ENCODE results near the gene SMIM7. TPM values are rescaled to one million over a fixed set of nuclear protein-coding genes. Genes with fewer than 3 reads are reported as not detected.

Gene SMIM7
- total and polyA plus RNA-seq, 7 donors = 65.2 to 110 (median 88.5) TPM

DNA sequence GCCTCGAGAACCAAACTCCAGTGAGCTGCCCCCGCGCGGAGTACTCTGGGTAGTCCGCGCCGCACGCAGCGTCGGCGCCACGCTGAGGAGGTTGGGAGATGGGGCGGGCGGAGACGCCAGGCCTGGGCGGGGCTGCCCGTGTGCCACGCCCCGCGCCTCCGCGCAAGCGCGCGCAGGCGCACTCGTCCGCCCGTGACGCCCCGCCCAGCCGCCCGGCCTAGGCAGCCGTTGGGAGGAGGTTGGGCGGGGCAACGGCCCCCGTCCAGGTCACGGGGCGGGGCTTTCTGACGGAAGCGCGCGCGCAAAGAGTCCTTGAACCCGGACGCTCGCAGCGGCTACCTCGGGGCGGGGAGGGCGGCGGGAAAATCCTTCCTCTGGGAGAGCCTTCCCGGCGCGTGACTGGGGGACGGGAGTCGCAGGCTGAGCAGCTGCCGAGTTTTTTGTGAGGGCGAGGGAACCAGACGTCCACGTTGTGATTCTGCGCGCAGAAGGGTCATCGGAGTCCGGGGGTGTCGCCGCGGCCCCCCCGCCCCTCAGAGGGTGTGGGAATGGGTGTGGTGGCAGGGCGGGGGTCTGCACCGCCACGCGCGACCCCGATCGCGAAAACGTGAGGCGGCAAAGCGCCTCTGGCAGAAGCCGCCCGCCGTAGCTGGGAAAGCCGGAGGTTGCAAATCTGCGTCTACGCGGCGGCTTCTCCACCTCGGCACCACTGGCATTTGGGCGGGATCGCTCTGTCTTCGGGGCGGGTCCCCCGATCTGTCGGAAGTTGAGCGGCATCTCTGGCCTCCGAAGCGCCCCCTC is 31.6 kb downstream of the SMIM7 start, which contains the start of gene MED26:
TSS of gene MED26 (minus strand) at position 22 of the 801 bp plus-strand sequence. CDS start 261 bp downstream, outside the sequence.
- 1% methylated on average over 98 of the region's 98 CpGs for WGBS, 2 donors

DNA sequence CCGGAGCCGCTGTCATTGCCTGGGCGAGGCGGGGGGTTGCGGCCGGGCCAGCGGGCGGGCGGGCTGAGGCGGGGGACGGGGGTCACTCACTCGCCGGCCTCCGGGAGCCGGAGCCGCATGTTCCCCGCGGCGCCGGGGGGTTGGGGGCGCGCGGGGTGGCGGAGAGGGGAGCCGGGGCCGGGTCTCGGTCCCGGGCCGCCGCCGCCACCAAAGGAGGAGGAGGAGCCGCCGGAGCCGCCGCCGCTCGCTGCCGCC is 32.1 kb downstream of the SMIM7 start:
- intact Hi-C loops (cut with DNase I) = loop anchor here (1.0 to 2.0 kb wide), 3 partner anchors 56 to 132 kb away; partner anchors contain the start of genes C19orf44, CALR3, CHERP and SLC35E1
- no peaks in the 10 kb centered on the region for H3K27me3 ChIP-seq
- peaks cover 0 to 42% (median 33%) of the 10 kb centered on the region in 4 donors for H3K4me1 ChIP-seq
- no peak for DNase-seq
- WGBS, 2 donors = 1% methylated on average over 38 of the region's 38 CpGs
- TF ChIP-seq POLR2AphosphoS5 (IDR thresholded peaks at IDR 0.05) (no peak), EP300 (IDR thresholded peaks at IDR 0.05) (no peak), POLR2A (IDR thresholded peaks at IDR 0.05) (no peak)
- TF ChIP-seq, protein P1, sequence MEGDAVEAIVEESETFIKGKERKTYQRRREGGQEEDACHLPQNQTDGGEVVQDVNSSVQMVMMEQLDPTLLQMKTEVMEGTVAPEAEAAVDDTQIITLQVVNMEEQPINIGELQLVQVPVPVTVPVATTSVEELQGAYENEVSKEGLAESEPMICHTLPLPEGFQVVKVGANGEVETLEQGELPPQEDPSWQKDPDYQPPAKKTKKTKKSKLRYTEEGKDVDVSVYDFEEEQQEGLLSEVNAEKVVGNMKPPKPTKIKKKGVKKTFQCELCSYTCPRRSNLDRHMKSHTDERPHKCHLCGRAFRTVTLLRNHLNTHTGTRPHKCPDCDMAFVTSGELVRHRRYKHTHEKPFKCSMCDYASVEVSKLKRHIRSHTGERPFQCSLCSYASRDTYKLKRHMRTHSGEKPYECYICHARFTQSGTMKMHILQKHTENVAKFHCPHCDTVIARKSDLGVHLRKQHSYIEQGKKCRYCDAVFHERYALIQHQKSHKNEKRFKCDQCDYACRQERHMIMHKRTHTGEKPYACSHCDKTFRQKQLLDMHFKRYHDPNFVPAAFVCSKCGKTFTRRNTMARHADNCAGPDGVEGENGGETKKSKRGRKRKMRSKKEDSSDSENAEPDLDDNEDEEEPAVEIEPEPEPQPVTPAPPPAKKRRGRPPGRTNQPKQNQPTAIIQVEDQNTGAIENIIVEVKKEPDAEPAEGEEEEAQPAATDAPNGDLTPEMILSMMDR (IDR thresholded peaks at IDR 0.05) = no peak
- peak overlapping the region; percentile 92 to 99 (median 96) for H3K27ac ChIP-seq
- H3K36me3 ChIP-seq = peaks cover 0 to 38% (median 4%) of the 10 kb centered on the region in 4 donors
- peak overlapping the region; percentile 66 to 99 (median 95) for H3K4me3 ChIP-seq
- H3K9me3 ChIP-seq = no peaks in the 10 kb centered on the region

More for the DNA sequence above, 31.6 kb downstream of the SMIM7 start, which contains the start of gene MED26:
- peak; percentile 76 to 96 (median 94) for TF ChIP-seq POLR2AphosphoS5 (IDR thresholded peaks at IDR 0.05)
- TF ChIP-seq, protein P1 (IDR thresholded peaks at IDR 0.05) = no peak
- peak; percentile 36 to 74 for TF ChIP-seq POLR2A (IDR thresholded peaks at IDR 0.05)
- TF ChIP-seq EP300 (IDR thresholded peaks at IDR 0.05) = peak in 1 of 4 donors; percentile 36
- Histone ChIP-seq H3K27ac (peak within 1 kb of the TSS; percentile 92 to 99 (median 96)), H3K36me3 (peaks cover 0 to 43% (median 5%) of the 10 kb centered on the region in 4 donors), H3K4me1 (peaks cover 0 to 42% (median 33%) of the 10 kb centered on the region in 4 donors), H3K4me3 (peak within 1 kb of the TSS; percentile 66 to 99 (median 95)), H3K27me3 (no peaks in the 10 kb centered on the region), H3K9me3 (no peaks in the 10 kb centered on the region)
- intact Hi-C loops (cut with DNase I) = loop anchor here (1.0 to 2.0 kb wide), 3 partner anchors 56 to 132 kb away; partner anchors contain the start of genes C19orf44, CALR3, CHERP and SLC35E1
- DNase-seq = peak; percentile 97

DNA sequence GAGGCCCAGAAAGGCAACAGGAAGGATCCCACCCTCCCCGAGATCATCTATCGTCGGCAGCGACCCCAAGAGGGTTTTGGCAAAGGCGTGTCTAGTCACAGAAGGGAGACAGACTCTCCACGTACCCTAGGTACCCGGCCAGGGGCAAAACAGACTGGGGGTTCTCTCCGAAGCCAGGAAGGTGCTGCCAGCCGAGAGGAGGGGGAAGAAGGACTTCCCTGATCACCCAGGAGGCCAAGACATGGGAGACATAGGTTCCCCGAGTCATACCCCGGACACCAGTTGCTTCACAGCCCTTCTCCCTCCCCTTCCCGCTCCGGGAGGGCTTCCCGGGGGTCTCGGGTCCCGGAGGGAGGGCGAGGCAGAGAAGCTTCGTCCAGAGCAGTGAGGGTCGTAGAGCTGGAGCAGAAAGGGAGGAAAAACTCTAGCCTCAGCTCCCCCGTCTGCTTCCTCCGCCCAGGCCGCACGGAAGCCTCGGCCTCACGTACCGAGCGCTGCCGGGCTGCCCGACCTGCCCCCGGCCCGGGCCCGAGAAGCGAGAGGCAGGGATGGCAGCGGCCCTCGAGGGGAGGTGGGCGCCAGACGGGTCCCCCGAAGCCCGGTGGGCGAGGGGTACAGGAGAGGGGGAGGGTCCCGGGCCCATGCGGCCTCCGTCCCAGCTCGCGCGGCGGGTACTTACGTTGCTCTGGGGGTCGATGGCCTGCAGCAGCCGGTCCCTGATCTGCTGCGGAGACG is 32.6 kb downstream of the SMIM7 start:
- DNase-seq = peak; percentile 75
- Histone ChIP-seq H3K4me3 (peak overlapping the region; percentile 66 to 99 (median 95)), H3K9me3 (no peaks in the 10 kb centered on the region), H3K27me3 (no peaks in the 10 kb centered on the region), H3K36me3 (peaks cover 0 to 33% (median 2%) of the 10 kb centered on the region in 4 donors), H3K4me1 (peaks cover 0 to 46% (median 34%) of the 10 kb centered on the region in 4 donors), H3K27ac (peak overlapping the region; percentile 92 to 99 (median 96))
- WGBS, 2 donors = 0 to 1% methylated on average over 52 of the region's 52 CpGs
- no peak for TF ChIP-seq POLR2AphosphoS5 (IDR thresholded peaks at IDR 0.05)
- TF ChIP-seq, protein P1 (IDR thresholded peaks at IDR 0.05) = no peak
- TF ChIP-seq POLR2A (IDR thresholded peaks at IDR 0.05) = no peak
- TF ChIP-seq EP300 (IDR thresholded peaks at IDR 0.05) = no peak
- intact Hi-C loops (cut with DNase I) = no loop called here

DNA sequence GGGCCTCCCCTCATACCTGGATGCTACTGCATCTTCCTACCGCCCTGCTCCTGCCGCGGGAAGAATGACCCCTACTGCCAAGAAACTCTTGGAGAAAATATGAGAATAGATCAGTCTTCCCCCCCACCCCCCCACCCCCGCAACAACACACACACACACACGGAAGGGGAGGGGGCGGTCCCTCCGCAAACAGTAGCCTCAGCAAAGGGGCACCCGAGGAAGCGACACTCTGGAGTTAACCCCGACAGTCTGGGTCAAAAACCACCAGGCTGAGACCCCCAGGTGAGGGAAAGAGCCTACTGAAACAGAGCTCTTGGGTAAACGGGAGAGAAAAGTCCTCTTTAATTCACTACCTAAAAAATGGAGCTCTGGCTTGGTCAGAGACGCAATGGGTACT is 33.1 kb downstream of the SMIM7 start:
- peak overlapping the region; percentile 66 to 99 (median 95) for H3K4me3 ChIP-seq
- TF ChIP-seq EP300 (IDR thresholded peaks at IDR 0.05) (no peak), POLR2AphosphoS5 (IDR thresholded peaks at IDR 0.05) (no peak), POLR2A (IDR thresholded peaks at IDR 0.05) (no peak)
- TF ChIP-seq, protein P1 (IDR thresholded peaks at IDR 0.05) = no peak
- 3 to 4% methylated on average over 12 of the region's 12 CpGs for WGBS, 2 donors
- no peaks in the 10 kb centered on the region for H3K27me3 ChIP-seq
- peaks cover 0 to 30% (median 2%) of the 10 kb centered on the region in 4 donors for H3K36me3 ChIP-seq
- H3K27ac ChIP-seq = peak overlapping the region; percentile 92 to 99 (median 96)
- no peaks in the 10 kb centered on the region for H3K9me3 ChIP-seq
- intact Hi-C loops (cut with DNase I) = no loop called here
- no peak for DNase-seq
- peaks cover 0 to 51% (median 34%) of the 10 kb centered on the region in 4 donors for H3K4me1 ChIP-seq

All from sigmoid colon (tissue), 7 donors.